Measurements from ENCODE around the gene GALNT2. TPM values are rescaled to one million over a fixed set of nuclear protein-coding genes. Genes with fewer than 3 reads are reported as not detected.

GALNT2 gene
- total and polyA plus RNA-seq, 2 of the 13 experiments (the other 11 are each of a cell fraction or from before 2014, with no cell fraction given), result 39.3 to 39.6 TPM

GRCh38 chr1:230105754-230106625 lies 39.0 kb downstream of the GALNT2 start (continued):
- TF ChIP-seq, protein P1, sequence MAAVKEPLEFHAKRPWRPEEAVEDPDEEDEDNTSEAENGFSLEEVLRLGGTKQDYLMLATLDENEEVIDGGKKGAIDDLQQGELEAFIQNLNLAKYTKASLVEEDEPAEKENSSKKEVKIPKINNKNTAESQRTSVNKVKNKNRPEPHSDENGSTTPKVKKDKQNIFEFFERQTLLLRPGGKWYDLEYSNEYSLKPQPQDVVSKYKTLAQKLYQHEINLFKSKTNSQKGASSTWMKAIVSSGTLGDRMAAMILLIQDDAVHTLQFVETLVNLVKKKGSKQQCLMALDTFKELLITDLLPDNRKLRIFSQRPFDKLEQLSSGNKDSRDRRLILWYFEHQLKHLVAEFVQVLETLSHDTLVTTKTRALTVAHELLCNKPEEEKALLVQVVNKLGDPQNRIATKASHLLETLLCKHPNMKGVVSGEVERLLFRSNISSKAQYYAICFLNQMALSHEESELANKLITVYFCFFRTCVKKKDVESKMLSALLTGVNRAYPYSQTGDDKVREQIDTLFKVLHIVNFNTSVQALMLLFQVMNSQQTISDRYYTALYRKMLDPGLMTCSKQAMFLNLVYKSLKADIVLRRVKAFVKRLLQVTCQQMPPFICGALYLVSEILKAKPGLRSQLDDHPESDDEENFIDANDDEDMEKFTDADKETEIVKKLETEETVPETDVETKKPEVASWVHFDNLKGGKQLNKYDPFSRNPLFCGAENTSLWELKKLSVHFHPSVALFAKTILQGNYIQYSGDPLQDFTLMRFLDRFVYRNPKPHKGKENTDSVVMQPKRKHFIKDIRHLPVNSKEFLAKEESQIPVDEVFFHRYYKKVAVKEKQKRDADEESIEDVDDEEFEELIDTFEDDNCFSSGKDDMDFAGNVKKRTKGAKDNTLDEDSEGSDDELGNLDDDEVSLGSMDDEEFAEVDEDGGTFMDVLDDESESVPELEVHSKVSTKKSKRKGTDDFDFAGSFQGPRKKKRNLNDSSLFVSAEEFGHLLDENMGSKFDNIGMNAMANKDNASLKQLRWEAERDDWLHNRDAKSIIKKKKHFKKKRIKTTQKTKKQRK (IDR thresholded peaks at IDR 0.05; ENCODE audit: low read length), result no peak
- TF ChIP-seq PPARG (CRISPR knock-in tag; conservative IDR thresholded peaks at IDR 0.05) (peak; percentile 96), STAT5B (CRISPR knock-in tag; IDR thresholded peaks at IDR 0.05) (no peak), KLF6 (CRISPR knock-in tag; IDR thresholded peaks at IDR 0.05) (no peak), ESRRA (CRISPR knock-in tag; IDR thresholded peaks at IDR 0.05; ENCODE audit: low read depth) (no peak; the same call in 1 of the 2 replicates), ZFP1 (CRISPR knock-in tag; IDR thresholded peaks at IDR 0.05) (0 out of 2 replicates have a peak, but pooled peaks have one; percentile 15), ELF1 (CRISPR knock-in tag; IDR thresholded peaks at IDR 0.05) (no peak; the same call in 1 of the 2 replicates), KLF15 (CRISPR knock-in tag; IDR thresholded peaks at IDR 0.05; ENCODE audit: borderline replicate concordance) (no peak), ZNF558 (CRISPR knock-in tag; IDR thresholded peaks at IDR 0.05; ENCODE audit: borderline replicate concordance) (no peak), KMT2A (CRISPR knock-in tag; IDR thresholded peaks at IDR 0.05) (no peak; the same call in 1 of the 2 replicates), NFIC (IDR thresholded peaks at IDR 0.05; ENCODE audit: low read length) (peak; percentile 82), ZNF563 (CRISPR knock-in tag; IDR thresholded peaks at IDR 0.05) (no peak), ELF4 (CRISPR knock-in tag; IDR thresholded peaks at IDR 0.05; ENCODE audit: borderline replicate concordance) (no peak), SRSF1 (optimal IDR thresholded peaks at IDR 0.05; ENCODE audit: low read depth, low read length) (no peak), NFE2L2 (IDR thresholded peaks at IDR 0.05; ENCODE audit: low read length) (no peak), TFDP1 (CRISPR knock-in tag; IDR thresholded peaks at IDR 0.05; ENCODE audit: borderline replicate concordance) (no peak), ZNF44 (CRISPR knock-in tag; IDR thresholded peaks at IDR 0.05) (no peak), MEF2D (CRISPR knock-in tag; IDR thresholded peaks at IDR 0.05) (no peak), SETDB1 (CRISPR knock-in tag; IDR thresholded peaks at IDR 0.05; ENCODE audit: borderline replicate concordance) (no peak), NCOA2 (CRISPR knock-in tag; IDR thresholded peaks at IDR 0.05) (peak; percentile 82), CREBL2 (CRISPR knock-in tag; IDR thresholded peaks at IDR 0.05; ENCODE audit: borderline replicate concordance) (no peak), ZNF792 (CRISPR knock-in tag; IDR thresholded peaks at IDR 0.05) (peak; percentile 76; the same call in 1 of the 2 replicates)
- TF ChIP-seq, protein P2, sequence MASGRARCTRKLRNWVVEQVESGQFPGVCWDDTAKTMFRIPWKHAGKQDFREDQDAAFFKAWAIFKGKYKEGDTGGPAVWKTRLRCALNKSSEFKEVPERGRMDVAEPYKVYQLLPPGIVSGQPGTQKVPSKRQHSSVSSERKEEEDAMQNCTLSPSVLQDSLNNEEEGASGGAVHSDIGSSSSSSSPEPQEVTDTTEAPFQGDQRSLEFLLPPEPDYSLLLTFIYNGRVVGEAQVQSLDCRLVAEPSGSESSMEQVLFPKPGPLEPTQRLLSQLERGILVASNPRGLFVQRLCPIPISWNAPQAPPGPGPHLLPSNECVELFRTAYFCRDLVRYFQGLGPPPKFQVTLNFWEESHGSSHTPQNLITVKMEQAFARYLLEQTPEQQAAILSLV (CRISPR knock-in tag; IDR thresholded peaks at IDR 0.05; ENCODE audit: borderline replicate concordance), result peak; percentile 77; the same call in 1 of the 2 replicates
- TF ChIP-seq, protein P3, sequence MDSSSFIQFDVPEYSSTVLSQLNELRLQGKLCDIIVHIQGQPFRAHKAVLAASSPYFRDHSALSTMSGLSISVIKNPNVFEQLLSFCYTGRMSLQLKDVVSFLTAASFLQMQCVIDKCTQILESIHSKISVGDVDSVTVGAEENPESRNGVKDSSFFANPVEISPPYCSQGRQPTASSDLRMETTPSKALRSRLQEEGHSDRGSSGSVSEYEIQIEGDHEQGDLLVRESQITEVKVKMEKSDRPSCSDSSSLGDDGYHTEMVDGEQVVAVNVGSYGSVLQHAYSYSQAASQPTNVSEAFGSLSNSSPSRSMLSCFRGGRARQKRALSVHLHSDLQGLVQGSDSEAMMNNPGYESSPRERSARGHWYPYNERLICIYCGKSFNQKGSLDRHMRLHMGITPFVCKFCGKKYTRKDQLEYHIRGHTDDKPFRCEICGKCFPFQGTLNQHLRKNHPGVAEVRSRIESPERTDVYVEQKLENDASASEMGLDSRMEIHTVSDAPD (CRISPR knock-in tag; IDR thresholded peaks at IDR 0.05), result peak; percentile 64

Data from HepG2 (cell line).